Measurements from ENCODE around the gene LY9.
"Not testable (repeated sequence)": the region's sequence is repeated elsewhere in the genome, so short reads cannot be mapped to it uniquely, and the experiment has no call there.

LY9 gene

GRCh38 chr1:160773093-160773492, 22.9 kb upstream of the LY9 start:
- DNase-seq (ENCODE audit: low read depth, low spot score) = no peak

GRCh38 chr1:160774886-160775719, 20.9 kb upstream of the LY9 start:
- DNase-seq (ENCODE audit: low read depth, low spot score) = no peak

- no peak for DNase-seq (ENCODE audit: low read depth, low spot score)
Measured at GRCh38 chr1:160776178-160776577, 19.8 kb upstream of the LY9 start.

DNA sequence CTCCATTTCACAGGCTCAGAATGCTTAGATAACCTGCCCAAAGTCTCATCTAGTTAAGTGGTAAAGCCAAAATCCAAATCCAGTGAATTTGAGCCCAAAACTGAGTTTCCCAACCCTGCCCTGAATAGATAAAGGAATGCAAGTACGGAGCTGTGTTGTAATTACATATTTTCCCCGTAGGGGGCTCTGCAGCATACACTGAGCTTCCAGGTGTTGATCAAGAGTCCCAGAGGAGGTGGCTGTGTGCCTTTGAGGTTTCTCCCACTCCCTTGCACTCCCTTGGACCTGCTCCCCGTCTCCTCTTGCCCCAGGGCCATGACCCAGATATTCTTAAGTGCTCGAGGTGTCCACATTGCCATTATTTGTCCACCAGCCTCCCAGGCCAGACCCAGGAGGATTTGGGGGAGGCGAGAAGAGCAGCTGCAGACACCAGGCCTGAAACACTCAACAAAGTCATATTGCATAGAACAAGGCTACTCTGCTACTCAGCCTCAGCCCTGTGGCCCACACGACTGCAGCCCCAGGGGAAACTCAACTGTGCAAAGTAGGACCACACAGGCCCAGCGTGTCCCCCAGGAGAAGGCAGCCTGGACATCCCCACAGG, 18.4 kb upstream of the LY9 start:
- no peak for DNase-seq (ENCODE audit: low read depth, low spot score)

GRCh38 chr1:160778976-160779375, 17.0 kb upstream of the LY9 start:
- no peak for DNase-seq (ENCODE audit: low read depth, low spot score)

GRCh38 chr1:160779626-160780397, 16.2 kb upstream of the LY9 start:
- no peak for DNase-seq (ENCODE audit: low read depth, low spot score)

- no peak for DNase-seq (ENCODE audit: low read depth, low spot score)
Measured at GRCh38 chr1:160780398-160780755, 15.6 kb upstream of the LY9 start.

DNA sequence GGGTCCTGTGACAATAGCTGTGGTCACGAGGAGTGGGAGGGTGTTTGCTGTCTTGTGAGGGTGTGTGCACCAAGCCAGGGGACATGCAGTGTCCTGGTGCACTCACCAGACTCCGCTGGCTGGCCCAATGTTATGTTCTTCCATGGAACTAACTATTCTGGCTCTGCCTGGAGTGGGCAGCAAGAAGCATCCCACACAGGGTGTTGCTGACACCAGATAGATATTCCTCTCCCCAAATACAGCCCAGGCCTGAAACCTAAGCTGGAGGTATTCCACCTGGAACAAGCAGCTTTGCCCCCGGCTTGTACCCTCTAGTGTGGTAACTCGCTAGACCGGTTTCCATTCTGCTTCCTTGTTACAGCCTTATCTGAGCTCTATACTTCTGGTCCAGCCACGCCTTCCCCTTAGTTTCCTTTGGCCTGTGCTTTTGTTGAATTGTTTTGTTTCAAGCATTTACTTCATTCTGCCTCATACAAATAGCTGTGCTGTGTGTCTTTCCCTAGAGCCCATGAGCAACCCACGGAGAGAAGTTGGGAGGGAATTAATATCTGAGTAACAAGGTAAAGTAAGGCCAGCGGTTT, 14.7 kb upstream of the LY9 start:
- no peak for DNase-seq (ENCODE audit: low read depth, low spot score)

DNA sequence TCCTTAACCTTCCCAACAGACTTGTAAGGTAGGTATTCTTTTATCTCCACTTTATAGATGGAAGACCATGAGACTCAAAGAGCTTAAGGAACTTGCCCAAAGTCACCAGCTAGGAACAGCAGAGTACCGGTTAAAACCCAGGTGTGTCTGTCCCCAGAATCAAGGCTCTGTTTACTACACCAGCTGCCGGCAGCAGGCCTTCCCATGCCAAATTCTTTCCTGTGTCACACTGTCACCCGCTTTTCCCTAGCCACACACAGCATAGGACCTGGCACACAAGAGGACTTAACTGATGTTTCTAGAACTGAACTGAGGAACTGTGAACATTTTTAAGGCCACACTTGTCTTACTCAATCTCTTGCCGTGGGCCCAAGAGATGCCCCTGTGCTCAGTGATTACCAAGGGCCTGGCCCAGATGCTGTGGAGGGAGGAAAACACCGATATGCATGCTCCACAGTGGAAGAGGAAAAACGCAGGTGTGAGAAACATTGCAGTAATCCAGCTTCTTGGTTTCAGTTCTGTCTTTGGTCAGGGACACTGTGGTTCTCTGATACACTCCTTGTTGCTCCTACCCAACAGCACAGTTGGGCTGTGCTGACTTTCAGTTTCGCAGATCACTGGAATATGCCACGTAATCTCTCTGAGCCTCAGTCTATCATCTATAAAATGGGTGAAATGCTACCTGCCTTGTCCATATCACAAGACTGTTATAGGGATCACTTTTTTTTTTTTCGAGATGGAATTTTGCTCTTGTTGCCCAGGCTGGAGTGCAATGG, 13.9 kb upstream of the LY9 start:
- no peak for DNase-seq (ENCODE audit: low read depth, low spot score)

DNA sequence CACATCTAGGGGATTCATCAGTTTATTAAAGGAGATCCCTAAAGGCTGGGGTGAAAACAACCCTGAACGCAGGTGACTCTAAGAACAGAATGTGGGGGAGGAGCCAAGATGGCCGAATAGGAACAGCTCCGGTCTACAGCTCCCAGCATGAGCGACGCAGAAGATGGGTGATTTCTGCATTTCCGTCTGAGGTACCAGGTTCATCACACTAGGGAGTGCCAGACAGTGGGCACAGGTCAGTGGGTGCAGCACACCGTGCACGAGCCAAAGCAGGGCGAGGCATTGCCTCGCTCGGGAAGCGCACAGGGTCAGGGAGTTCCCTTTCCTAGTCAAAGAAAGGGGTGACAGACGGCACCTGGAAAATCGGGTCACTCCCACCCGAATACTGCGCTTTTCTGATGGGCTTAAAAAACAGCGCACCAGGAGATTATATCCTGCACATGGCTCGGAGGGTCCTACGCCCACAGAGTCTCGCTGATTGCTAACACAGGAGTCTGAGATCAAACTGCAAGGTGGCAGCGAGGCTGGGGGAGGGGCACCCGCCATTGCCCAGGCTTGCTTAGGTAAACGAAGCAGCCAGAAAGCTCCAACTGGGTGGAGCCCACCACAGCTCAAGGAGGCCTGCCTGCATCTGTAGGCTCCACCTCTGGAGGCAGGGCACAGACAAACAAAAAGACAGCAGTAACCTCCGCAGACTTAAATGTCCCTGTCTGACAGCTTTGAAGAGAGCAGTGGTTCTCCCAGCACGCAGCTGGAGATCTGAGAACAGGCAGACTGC, 12.8 kb upstream of the LY9 start:
- not testable (repeated sequence) for DNase-seq (ENCODE audit: low read depth, low spot score)

- DNase-seq (ENCODE audit: low read depth, low spot score) = no peak
Measured at GRCh38 chr1:160789051-160789701, 6.8 kb upstream of the LY9 start.

GRCh38 chr1:160789702-160790611, 6.0 kb upstream of the LY9 start:
- no peak for DNase-seq (ENCODE audit: low read depth, low spot score)

DNA sequence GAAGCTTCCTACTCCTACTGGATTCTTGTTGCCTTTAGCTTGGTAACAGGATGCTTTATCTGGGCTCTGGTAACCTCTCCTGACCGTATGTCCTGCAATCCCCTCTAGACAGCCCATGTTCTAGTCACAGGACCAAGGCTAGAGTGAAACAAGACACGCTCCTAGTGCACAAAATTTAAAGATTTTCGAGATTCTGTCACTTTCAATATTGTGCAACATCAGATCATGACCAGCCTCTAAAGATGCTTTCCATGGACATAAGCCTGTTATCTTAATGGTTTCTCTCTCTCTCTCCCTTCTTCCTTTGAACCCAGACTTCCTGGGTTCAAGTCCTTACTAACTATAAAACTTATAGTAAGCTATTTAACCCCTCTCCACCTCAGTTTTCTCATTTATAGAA, 1.6 kb upstream of the LY9 start:
- DNase-seq (ENCODE audit: low read depth, low spot score) = no peak

GRCh38 chr1:160797271-160797709, 1.3 kb downstream of the LY9 start:
- DNase-seq (ENCODE audit: low read depth, low spot score) = no peak

DNA sequence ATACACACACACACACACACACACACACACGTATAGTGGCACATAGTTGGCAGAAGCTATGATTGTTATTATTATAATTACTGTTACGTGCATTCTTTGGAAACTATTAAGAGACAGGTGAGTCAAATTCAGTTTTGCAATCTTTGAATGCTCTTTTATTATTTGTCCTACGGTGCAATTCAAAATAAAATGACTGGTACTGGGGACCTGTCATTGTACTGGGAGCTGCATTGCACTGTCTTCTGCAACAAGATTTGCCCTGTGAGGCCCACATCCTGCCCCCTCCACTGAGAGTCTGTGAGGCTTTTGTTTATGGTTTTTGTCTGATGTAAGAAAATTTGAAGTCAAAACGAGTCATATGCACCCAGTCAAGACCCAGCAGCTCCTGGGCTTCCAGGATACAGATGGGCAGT, 1.9 kb downstream of the LY9 start:
- no peak for DNase-seq (ENCODE audit: low read depth, low spot score)

GRCh38 chr1:160798439-160798838, 2.5 kb downstream of the LY9 start:
- DNase-seq (ENCODE audit: low read depth, low spot score) = no peak

GRCh38 chr1:160799641-160800040, 3.7 kb downstream of the LY9 start:
- no peak for DNase-seq (ENCODE audit: low read depth, low spot score)

- DNase-seq (ENCODE audit: low read depth, low spot score) = no peak
Measured at GRCh38 chr1:160800142-160800541, 4.2 kb downstream of the LY9 start.

Data from astrocyte of the hippocampus (primary cell).